ENCODE data around the gene PDCD6IP. TPM values are rescaled to one million over a fixed set of nuclear protein-coding genes. Genes with fewer than 3 reads are reported as not detected.

Gene PDCD6IP
- polyA plus RNA-seq, 3 donors: 88.8 to 100 (median 90.2) TPM

- Histone ChIP-seq H3K36me3 (replicated peaks in 1 of 2; ENCODE audit: control insufficient read depth in 1 of 2, insufficient read depth in 2 of 2, low read length in 2 of 2) (peaks cover 64 to 83% of the 10 kb centered on the region in 2 donors), H3K9ac (ENCODE audit: insufficient read depth, low read length, poor library complexity, severe bottlenecking) (no peak overlapping the region), H3K27me3 (ENCODE audit: control insufficient read depth in 2 of 2, insufficient read depth in 2 of 2, low read length in 2 of 2) (no peaks in the 10 kb centered on the region), H3K4me3 (replicated peaks in 1 of 3; ENCODE audit: low read depth in 2 of 3, low read length in 3 of 3) (no peak overlapping the region), H2AFZ (ENCODE audit: insufficient read depth, low read depth, low read length, poor library complexity, severe bottlenecking) (no peak overlapping the region), H3K4me1 (ENCODE audit: control insufficient read depth in 1 of 2, insufficient read depth in 2 of 2, low read length in 2 of 2) (peaks cover 0 to under 1% of the 10 kb centered on the region in 2 donors), H3K4me2 (replicated peaks; ENCODE audit: extremely low read depth, low read length, poor library complexity, severe bottlenecking) (no peak overlapping the region), H3K27ac (ENCODE audit: low read depth in 1 of 2, low read length in 2 of 2) (no peak overlapping the region), H3K9me3 (replicated peaks in 1 of 2; ENCODE audit: control insufficient read depth in 1 of 2, insufficient read depth in 1 of 2, low read length in 2 of 2) (no peaks in the 10 kb centered on the region), H3K79me2 (ENCODE audit: insufficient read depth, low read length) (peaks cover 15% of the 10 kb centered on the region), H4K20me1 (ENCODE audit: insufficient read depth, low read length) (peaks cover 23% of the 10 kb centered on the region)
- H3K4me3 Mint-ChIP-seq: no peak overlapping the region
- WGBS (ENCODE audit: insufficient coverage): no CpG with 5 or more reads among the region's 3 CpGs
- intact Hi-C loops (cut with micrococcal nuclease): no loop called here
- peaks cover 1% of the 10 kb centered on the region for H3K4me1 Mint-ChIP-seq
- TF ChIP-seq CTCF (IDR thresholded peaks at IDR 0.05): no peak
- H3K27ac Mint-ChIP-seq: no peak overlapping the region
- H3K9me3 Mint-ChIP-seq: peaks cover 0 to 2% (median 0%) of the 10 kb centered on the region in 7 donors
- DNase-seq: no peak
- H3K27me3 Mint-ChIP-seq (ENCODE audit: low read depth in 3 of 3): peaks cover 0 to 2% (median 0%) of the 10 kb centered on the region in 3 donors
- H3K36me3 Mint-ChIP-seq: peaks cover 61 to 71% of the 10 kb centered on the region in 2 donors
These were observed 40.9 kb downstream of the PDCD6IP start for GRCh38 chr3:33839283-33839682.

- peaks cover 15% of the 10 kb centered on the region for H4K20me1 ChIP-seq (ENCODE audit: insufficient read depth, low read length)
- peaks cover 73 to 89% of the 10 kb centered on the region in 2 donors for H3K36me3 ChIP-seq (replicated peaks in 1 of 2; ENCODE audit: control insufficient read depth in 1 of 2, insufficient read depth in 2 of 2, low read length in 2 of 2)
- no peak overlapping the region for H3K27ac ChIP-seq (ENCODE audit: low read depth in 1 of 2, low read length in 2 of 2)
- H3K27me3 ChIP-seq (ENCODE audit: control insufficient read depth in 2 of 2, insufficient read depth in 2 of 2, low read length in 2 of 2): no peaks in the 10 kb centered on the region
- no peak overlapping the region for H2AFZ ChIP-seq (ENCODE audit: insufficient read depth, low read depth, low read length, poor library complexity, severe bottlenecking)
- Mint-ChIP-seq H3K36me3 (peaks cover 66 to 78% of the 10 kb centered on the region in 2 donors), H3K27me3 (ENCODE audit: low read depth in 3 of 3) (peaks cover 0 to 2% (median 0%) of the 10 kb centered on the region in 3 donors), H3K27ac (no peak overlapping the region), H3K9me3 (peaks cover 0 to 2% (median 0%) of the 10 kb centered on the region in 7 donors), H3K4me1 (peaks cover under 1% of the 10 kb centered on the region), H3K4me3 (no peak overlapping the region)
- 93% methylated on average over 2 of the region's 2 CpGs for WGBS (ENCODE audit: insufficient coverage)
- no peak for DNase-seq
- H3K4me1 ChIP-seq (ENCODE audit: control insufficient read depth in 1 of 2, insufficient read depth in 2 of 2, low read length in 2 of 2): no peaks in the 10 kb centered on the region
- intact Hi-C loops (cut with micrococcal nuclease): no loop called here
- H3K9me3 ChIP-seq (replicated peaks in 1 of 2; ENCODE audit: control insufficient read depth in 1 of 2, insufficient read depth in 1 of 2, low read length in 2 of 2): no peaks in the 10 kb centered on the region
- no peak overlapping the region for H3K4me2 ChIP-seq (replicated peaks; ENCODE audit: extremely low read depth, low read length, poor library complexity, severe bottlenecking)
- no peak overlapping the region for H3K9ac ChIP-seq (ENCODE audit: insufficient read depth, low read length, poor library complexity, severe bottlenecking)
- TF ChIP-seq CTCF (IDR thresholded peaks at IDR 0.05): no peak
- H3K4me3 ChIP-seq (replicated peaks in 1 of 3; ENCODE audit: low read depth in 2 of 3, low read length in 3 of 3): no peak overlapping the region
- peaks cover 9% of the 10 kb centered on the region for H3K79me2 ChIP-seq (ENCODE audit: insufficient read depth, low read length)
These were observed 41.7 kb downstream of the PDCD6IP start for GRCh38 chr3:33840179-33840578.

Data from CD14-positive monocyte (primary cell).